IPS DF 4.7 (cell line): ENCODE data around the gene VPS54.

Experiments used
- DNase-seq: peaks from one replicate; pipeline ENCODE4 v3.0.0-alpha.2; 2013; ENCODE audit warnings: low spot score; ENCODE audit errors: extremely low read depth

Gene VPS54

DNA sequence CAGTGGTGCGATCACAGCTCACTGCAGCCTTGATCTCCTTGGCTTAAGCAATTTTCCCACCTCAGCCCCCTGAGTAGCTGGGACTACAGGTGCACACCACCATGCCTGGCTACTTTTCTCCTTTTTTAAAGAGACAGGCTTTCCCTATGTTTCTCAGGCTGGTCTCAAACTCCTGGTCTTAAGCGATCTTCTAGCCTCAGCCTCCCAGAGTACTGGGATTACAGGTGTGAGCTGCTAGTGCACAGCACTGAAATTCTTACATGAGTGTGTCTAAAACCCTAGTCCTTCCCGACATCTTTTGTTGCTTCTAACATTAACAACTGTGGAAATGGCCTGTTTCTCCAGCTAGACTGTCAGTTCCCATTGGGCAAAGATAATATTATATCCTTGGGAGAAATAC lies 174.6 kb downstream of the VPS54 start:
- DNase-seq = no peak

GRCh38 chr2:63843791-63844190 lies 175.4 kb downstream of the VPS54 start:
- no peak for DNase-seq

DNA sequence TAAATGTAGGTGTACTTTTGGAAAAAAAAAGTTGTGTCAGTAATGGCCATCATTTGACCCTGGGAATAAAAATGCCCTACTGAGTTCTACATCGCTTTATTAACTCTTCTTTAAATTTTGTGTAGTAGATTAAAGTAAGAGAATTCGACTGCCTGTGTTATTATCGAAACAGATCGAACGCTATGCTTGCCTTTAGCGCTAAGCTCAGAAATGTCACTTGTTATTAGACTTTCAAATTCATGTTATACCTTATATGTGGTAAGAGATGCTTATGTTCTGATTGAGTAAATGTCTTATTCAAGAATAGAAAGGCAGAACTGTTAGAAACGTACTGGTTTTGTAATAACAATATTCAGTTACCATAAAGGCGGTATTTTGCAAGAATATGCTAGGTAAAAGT lies 176.1 kb downstream of the VPS54 start:
- DNase-seq = no peak

DNA sequence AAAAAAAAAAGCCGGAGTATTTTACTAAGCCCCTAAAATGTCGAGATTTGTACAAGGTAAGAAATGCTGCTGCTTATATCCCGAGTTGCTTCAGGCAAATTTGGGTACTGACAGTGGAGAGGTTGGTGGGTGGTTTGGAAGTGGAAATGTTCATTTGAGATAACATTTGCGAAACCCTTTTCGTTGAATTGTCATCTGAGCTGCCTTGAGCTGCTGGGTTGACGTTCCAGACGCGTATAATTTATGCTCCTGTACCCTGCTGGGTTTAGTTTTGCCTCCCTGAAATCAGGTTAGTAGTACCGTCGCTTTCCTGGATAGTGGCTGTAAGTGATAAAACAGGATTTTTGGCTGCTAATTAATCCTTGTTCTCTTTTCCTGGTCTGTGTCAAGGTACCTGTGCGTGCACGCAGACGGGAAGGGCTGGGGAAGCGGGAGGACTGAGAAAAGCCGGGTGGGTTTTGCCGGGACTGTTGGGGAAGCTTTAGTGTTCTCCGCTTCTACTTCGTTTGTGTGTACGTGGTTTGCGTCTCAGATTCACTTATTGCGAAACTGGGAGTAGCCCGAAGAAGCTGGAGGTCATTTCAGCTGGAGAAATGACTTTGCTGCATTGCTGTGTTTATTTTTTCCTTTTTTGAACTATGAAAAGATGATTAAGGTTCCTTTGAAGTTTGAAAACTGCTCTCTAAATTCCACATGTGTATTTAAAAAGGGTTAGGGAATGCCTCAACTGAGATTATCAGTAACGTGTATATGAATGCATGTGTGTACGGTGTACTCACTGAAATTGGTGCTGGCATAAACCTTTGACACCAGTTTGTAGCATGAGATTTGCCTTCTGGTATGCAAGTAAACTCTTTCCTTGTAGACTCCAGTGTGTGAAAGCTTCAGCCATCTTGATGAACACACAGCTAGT lies 176.8 kb downstream of the VPS54 start:
- DNase-seq = no peak
